Measurements from ENCODE around the gene FLAD1. TPM values are rescaled to one million over a fixed set of nuclear protein-coding genes. Genes with fewer than 3 reads are reported as not detected.

Gene FLAD1
- total RNA-seq, 1 experiment from 2014 or later = 58.4 TPM

DNA sequence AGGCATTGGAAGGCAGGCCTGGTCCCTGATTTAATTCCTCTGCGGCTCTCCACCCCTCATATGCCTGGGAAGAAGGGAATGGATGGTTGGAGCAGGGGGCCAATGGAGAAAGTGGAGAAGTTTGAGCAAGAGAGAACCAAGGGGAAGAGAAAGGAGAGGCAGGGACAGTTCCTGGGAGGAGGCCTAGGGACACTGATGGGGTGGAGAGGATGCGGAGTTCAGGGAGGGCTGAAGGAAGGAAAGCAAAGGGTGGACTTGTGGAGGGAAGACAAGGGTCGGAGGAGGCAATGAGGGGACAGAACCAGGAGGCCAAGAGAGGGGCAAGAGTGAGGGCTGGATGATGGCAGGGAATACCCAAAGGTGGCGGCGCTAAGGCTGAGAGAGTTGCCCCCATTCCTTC, 26.6 kb downstream of the FLAD1 start (continued):
- TF ChIP-seq, protein P1, sequence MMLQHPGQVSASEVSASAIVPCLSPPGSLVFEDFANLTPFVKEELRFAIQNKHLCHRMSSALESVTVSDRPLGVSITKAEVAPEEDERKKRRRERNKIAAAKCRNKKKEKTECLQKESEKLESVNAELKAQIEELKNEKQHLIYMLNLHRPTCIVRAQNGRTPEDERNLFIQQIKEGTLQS (IDR thresholded peaks at IDR 0.05) = no peak
- TF ChIP-seq POLR2A (IDR thresholded peaks at IDR 0.05; ENCODE audit: borderline replicate concordance, extremely low read depth, insufficient read depth, insufficient read length) (no peak), TCF7L2 (IDR thresholded peaks at IDR 0.05; ENCODE audit: borderline replicate concordance, extremely low read depth, insufficient read depth, insufficient read length) (no peak), ZFX (IDR thresholded peaks at IDR 0.05) (no peak)

DNA sequence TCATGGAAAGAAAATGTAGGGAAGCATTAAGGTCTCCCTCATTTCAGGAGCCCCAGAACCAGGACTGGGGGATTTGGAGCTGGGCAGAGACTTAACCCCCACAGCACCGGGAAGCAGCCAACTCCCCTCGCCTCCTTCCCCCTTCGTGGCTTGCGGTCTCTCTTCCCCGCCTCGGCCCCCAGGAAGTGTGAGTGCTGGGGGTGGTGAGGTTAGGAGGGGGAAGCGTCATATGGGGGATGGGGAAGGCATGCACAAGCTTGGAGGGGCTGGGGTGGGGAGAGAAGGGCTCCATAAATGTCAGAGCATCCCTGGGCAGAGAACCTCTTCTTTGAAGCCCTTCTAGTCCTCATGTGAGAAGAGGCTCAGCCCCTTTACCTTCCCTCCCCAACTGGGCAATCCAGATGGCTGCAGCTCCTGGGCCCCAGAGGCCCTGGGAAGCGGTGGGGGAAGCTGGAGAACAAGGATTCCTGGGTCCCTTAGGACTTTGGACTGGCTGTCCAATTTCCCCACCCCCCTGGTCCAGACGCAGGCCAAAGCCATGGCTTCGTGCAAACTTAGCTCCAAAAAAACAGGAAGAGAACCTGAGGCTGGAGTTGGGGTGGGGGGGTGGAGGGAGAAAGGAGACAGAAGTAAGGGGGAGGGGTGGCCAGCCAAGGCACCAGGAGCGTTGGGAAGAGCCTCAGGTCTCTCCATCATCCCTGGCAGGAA, 27.2 kb downstream of the FLAD1 start:
- H3K9ac ChIP-seq (ENCODE audit: low read length) = no peak overlapping the region
- peaks cover 74% of the 10 kb centered on the region for H3K79me2 ChIP-seq (ENCODE audit: insufficient read depth, low read length)
- no TSS peak for BruUV-seq (replicated peaks)
- H3K4me2 ChIP-seq (ENCODE audit: low read length) = no peak overlapping the region
- ChIA-PET RAD21 (ENCODE audit: low non-redundant PET in 1 of 2, low total read pairs in 2 of 2, uncharacterized antibody in 2 of 2, unreplicated experiment in 2 of 2) (interaction anchor here in 1 of 2 experiments (1.1 kb wide), 1 partner anchor 34 kb away, joined by 4 read pairs; no protein-coding TSS in a partner anchor), POLR2A (no interaction called here), CTCF (no interaction called here)
- no peaks in the 10 kb centered on the region for H4K20me1 ChIP-seq (ENCODE audit: insufficient read depth)
- ATAC-seq (no peak), DNase-seq (ENCODE audit: low read depth, low spot score) (no peak)
- no peaks in the 10 kb centered on the region for H3K9me2 ChIP-seq (ENCODE audit: insufficient read depth)
- no peaks in the 10 kb centered on the region for H3K27me3 ChIP-seq (ENCODE audit: insufficient read depth, low read length)
- H2AFZ ChIP-seq (ENCODE audit: low read depth, low read length, poor library complexity, severe bottlenecking) = no peak overlapping the region
- TF ChIP-seq, protein P1 (IDR thresholded peaks at IDR 0.05) = no peak
- TF ChIP-seq ZFX (IDR thresholded peaks at IDR 0.05) (no peak), ELF1 (IDR thresholded peaks at IDR 0.05; ENCODE audit: borderline replicate concordance, low read depth) (no peak)
- peaks cover 7 to 14% of the 10 kb centered on the region in 2 experiments; a peak in 3 of 4 replicates for H3K36me3 ChIP-seq (ENCODE audit: control insufficient read depth in 1 of 2, insufficient read depth in 2 of 2, low read length in 2 of 2)
- H3K9me3 ChIP-seq (ENCODE audit: control insufficient read depth in 1 of 2, insufficient read depth in 1 of 2, low read depth in 1 of 2, low read length in 2 of 2) = no peaks in the 10 kb centered on the region
- intact Hi-C loops (cut with micrococcal nuclease) = no loop called here
- no peak overlapping the region for H3K27ac ChIP-seq (ENCODE audit: low read depth, low read length)
- H3K4me1 ChIP-seq (ENCODE audit: control insufficient read depth in 1 of 2, insufficient read depth in 2 of 2, low read length in 2 of 2) = peaks cover 10 to 69% of the 10 kb centered on the region in 2 experiments
- no peak overlapping the region for H3K4me3 ChIP-seq (replicated peaks in 1 of 2; ENCODE audit: low read depth in 1 of 2, low read length in 2 of 2)

DNA sequence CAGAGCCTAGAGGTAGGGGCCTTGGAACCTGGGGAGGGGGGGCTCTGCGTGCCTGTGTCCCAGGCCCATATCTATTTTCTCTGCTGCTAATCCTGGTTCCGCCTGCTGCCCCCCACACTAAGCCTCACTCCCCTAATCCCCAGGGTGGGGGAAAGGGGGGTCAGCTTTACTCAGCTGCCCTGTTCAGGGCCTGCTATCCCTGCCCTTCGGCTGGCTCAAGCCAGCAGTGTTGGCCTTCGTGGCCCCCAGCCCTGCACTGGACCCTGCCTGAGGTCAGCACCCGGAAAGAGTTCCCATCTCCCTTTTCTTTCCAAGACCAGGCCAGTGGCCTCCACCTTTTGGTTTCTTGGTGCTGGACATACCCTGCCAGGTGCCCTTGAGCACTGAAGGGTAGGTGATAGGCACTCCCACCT, 27.9 kb downstream of the FLAD1 start:
- BruUV-seq (replicated peaks) = no TSS peak
- H3K4me3 ChIP-seq (replicated peaks in 1 of 2; ENCODE audit: low read depth in 1 of 2, low read length in 2 of 2) = no peak overlapping the region
- no peaks in the 10 kb centered on the region for H3K27me3 ChIP-seq (ENCODE audit: insufficient read depth, low read length)
- intact Hi-C loops (cut with micrococcal nuclease) = no loop called here
- ChIA-PET POLR2A (no interaction called here), CTCF (no interaction called here), RAD21 (ENCODE audit: low non-redundant PET in 1 of 2, low total read pairs in 2 of 2, uncharacterized antibody in 2 of 2, unreplicated experiment in 2 of 2) (interaction anchor here in 1 of 2 experiments (1.1 kb wide), 1 partner anchor 33 kb away, joined by 4 read pairs; no protein-coding TSS in a partner anchor)
- H3K27ac ChIP-seq (ENCODE audit: low read depth, low read length) = no peak overlapping the region
- H3K4me1 ChIP-seq (ENCODE audit: control insufficient read depth in 1 of 2, insufficient read depth in 2 of 2, low read length in 2 of 2) = peaks cover 7 to 63% of the 10 kb centered on the region in 2 experiments
- DNase-seq (ENCODE audit: low read depth, low spot score) = no peak
- no peak for ATAC-seq
- no peak overlapping the region for H2AFZ ChIP-seq (ENCODE audit: low read depth, low read length, poor library complexity, severe bottlenecking)
- H3K9me3 ChIP-seq (ENCODE audit: control insufficient read depth in 1 of 2, insufficient read depth in 1 of 2, low read depth in 1 of 2, low read length in 2 of 2) = no peaks in the 10 kb centered on the region
- H4K20me1 ChIP-seq (ENCODE audit: insufficient read depth) = no peaks in the 10 kb centered on the region
- H3K36me3 ChIP-seq (ENCODE audit: control insufficient read depth in 1 of 2, insufficient read depth in 2 of 2, low read length in 2 of 2) = peaks cover 10 to 18% of the 10 kb centered on the region in 2 experiments; a peak in 3 of 4 replicates
- no peak overlapping the region for H3K9ac ChIP-seq (ENCODE audit: low read length)
- no peaks in the 10 kb centered on the region for H3K9me2 ChIP-seq (ENCODE audit: insufficient read depth)
- peaks cover 68% of the 10 kb centered on the region for H3K79me2 ChIP-seq (ENCODE audit: insufficient read depth, low read length)
- TF ChIP-seq CBX3 (IDR thresholded peaks at IDR 0.05; ENCODE audit: low read depth) (no peak), TCF7L2 (IDR thresholded peaks at IDR 0.05; ENCODE audit: borderline replicate concordance, extremely low read depth, insufficient read depth, insufficient read length) (no peak), EZH2phosphoT487 (IDR thresholded peaks at IDR 0.05; ENCODE audit: borderline replicate concordance) (no peak), FOSL1 (IDR thresholded peaks at IDR 0.05; ENCODE audit: low read depth) (no peak), JUND (IDR thresholded peaks at IDR 0.05) (no peak), ELF1 (IDR thresholded peaks at IDR 0.05; ENCODE audit: borderline replicate concordance, low read depth) (no peak), ZFX (IDR thresholded peaks at IDR 0.05) (no peak), SIN3A (IDR thresholded peaks at IDR 0.05; ENCODE audit: low read depth) (no peak), POLR2AphosphoS5 (IDR thresholded peaks at IDR 0.05; ENCODE audit: low read depth, low read length) (no peak), EZH2 (IDR thresholded peaks at IDR 0.05) (no peak), CEBPB (IDR thresholded peaks at IDR 0.05; ENCODE audit: low read depth) (no peak), POLR2A (IDR thresholded peaks at IDR 0.05; ENCODE audit: borderline replicate concordance, extremely low read depth, insufficient read depth, insufficient read length) (no peak), YY1 (IDR thresholded peaks at IDR 0.05; ENCODE audit: extremely low read depth, insufficient replicate concordance, low read depth, low read length) (no peak), EGR1 (IDR thresholded peaks at IDR 0.05; ENCODE audit: low read depth) (no peak)
- TF ChIP-seq, protein P1 (IDR thresholded peaks at IDR 0.05) = no peak
- TF ChIP-seq, protein P2, sequence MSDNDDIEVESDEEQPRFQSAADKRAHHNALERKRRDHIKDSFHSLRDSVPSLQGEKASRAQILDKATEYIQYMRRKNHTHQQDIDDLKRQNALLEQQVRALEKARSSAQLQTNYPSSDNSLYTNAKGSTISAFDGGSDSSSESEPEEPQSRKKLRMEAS (IDR thresholded peaks at IDR 0.05) = no peak
- H3K4me2 ChIP-seq (ENCODE audit: low read length) = no peak overlapping the region

All from HCT116 (cell line).